BLaER1 treated with 17β-estradiol and CSF1 and Interleukin-3, amounts not matched to agents 10 nM and 100 nM (cell line): ENCODE measurements around the gene PRSS27.

Experiments
- H3K27ac ChIP-seq, 11 experiments: shearing (Covaris generic); formaldehyde crosslinking; 2 replicates each; pipeline ENCODE4 v1.8.1; 2022
- H3K27me3 ChIP-seq, 11 experiments: shearing (Covaris generic); formaldehyde crosslinking; 2 replicates each; pipeline ENCODE4 v1.8.1; 2022
- H3K36me3 ChIP-seq, 11 experiments: shearing (Covaris generic); formaldehyde crosslinking; 2 replicates each; pipeline ENCODE4 v1.8.1; 2022
- H3K4me1 ChIP-seq, 10 experiments: shearing (Covaris generic); formaldehyde crosslinking; 2 replicates each; pipeline ENCODE4 v1.8.1; 2022
- H3K4me2 ChIP-seq, 11 experiments: shearing (Covaris generic); formaldehyde crosslinking; 2 replicates each; pipeline ENCODE4 v1.8.1; 2022
- H3K4me3 ChIP-seq, 10 experiments: shearing (Covaris generic); formaldehyde crosslinking; 2 replicates each; pipeline ENCODE4 v1.8.1; 2022
- H3K9ac ChIP-seq, 11 experiments: shearing (Covaris generic); formaldehyde crosslinking; 2 replicates each; pipeline ENCODE4 v1.8.1; 2022
- H3K9me3 ChIP-seq, 11 experiments: shearing (Covaris generic); formaldehyde crosslinking; replicated peaks in 1 of 11; 2 replicates each; pipeline ENCODE4 v1.8.1; 2022
- H4K20me1 ChIP-seq, 11 experiments: shearing (Covaris generic); formaldehyde crosslinking; 2 replicates each; pipeline ENCODE4 v1.8.1; 2022
- Cebpa-rat ChIP-seq, 11 experiments: shearing (Covaris generic); IDR thresholded peaks; 2 replicates each; pipeline ENCODE4 v1.8.1; 2022

Gene PRSS27

GRCh38 chr16:2765462-2766404 lies 45.7 kb upstream of the PRSS27 start:
- Histone ChIP-seq H4K20me1 (peaks cover 100% of the 10 kb centered on the region in 11 experiments), H3K4me2 (no peak overlapping the region), H3K9ac (peak overlapping the region in 3 of 11 experiments; percentile 15 to 52 (median 24); a peak in 4 of 22 replicates), H3K27ac (no peak overlapping the region), H3K9me3 (no peaks in the 10 kb centered on the region; a peak in 2 of 22 replicates), H3K36me3 (peaks cover 100% of the 10 kb centered on the region in 11 experiments), H3K4me3 (no peak overlapping the region), H3K4me1 (peaks cover 30 to 51% (median 38%) of the 10 kb centered on the region in 10 experiments), H3K27me3 (no peaks in the 10 kb centered on the region)
- TF ChIP-seq Cebpa-rat (IDR thresholded peaks at IDR 0.05): no peak

- Histone ChIP-seq H3K4me3 (no peak overlapping the region), H3K36me3 (peaks cover 100% of the 10 kb centered on the region in 11 experiments), H3K4me1 (peaks cover 30 to 41% (median 34%) of the 10 kb centered on the region in 10 experiments), H3K4me2 (no peak overlapping the region), H3K9me3 (no peaks in the 10 kb centered on the region; a peak in 2 of 22 replicates), H3K9ac (no peak overlapping the region), H3K27ac (no peak overlapping the region), H4K20me1 (peaks cover 100% of the 10 kb centered on the region in 11 experiments), H3K27me3 (no peaks in the 10 kb centered on the region)
- no peak for TF ChIP-seq Cebpa-rat (IDR thresholded peaks at IDR 0.05)
Measured at GRCh38 chr16:2764718-2765117, 44.7 kb upstream of the PRSS27 start.

- H3K36me3 ChIP-seq: peaks cover 100% of the 10 kb centered on the region in 11 experiments
- no peak overlapping the region for H3K4me2 ChIP-seq
- H3K4me1 ChIP-seq: peaks cover 15 to 26% (median 19%) of the 10 kb centered on the region in 10 experiments
- no peak overlapping the region for H3K9ac ChIP-seq
- no peak overlapping the region for H3K4me3 ChIP-seq
- no peaks in the 10 kb centered on the region; a peak in 2 of 22 replicates for H3K9me3 ChIP-seq
- peaks cover 100% of the 10 kb centered on the region in 11 experiments for H4K20me1 ChIP-seq
- H3K27ac ChIP-seq: no peak overlapping the region
- TF ChIP-seq Cebpa-rat (IDR thresholded peaks at IDR 0.05): no peak
- H3K27me3 ChIP-seq: no peaks in the 10 kb centered on the region
Measured at GRCh38 chr16:2763173-2763572, 43.1 kb upstream of the PRSS27 start.

GRCh38 chr16:2762711-2763110 lies 42.7 kb upstream of the PRSS27 start:
- Histone ChIP-seq H3K9me3 (no peaks in the 10 kb centered on the region; a peak in 2 of 22 replicates), H3K9ac (no peak overlapping the region), H3K4me2 (no peak overlapping the region), H3K36me3 (peaks cover 100% of the 10 kb centered on the region in 11 experiments), H3K4me3 (no peak overlapping the region), H3K27ac (no peak overlapping the region), H3K4me1 (peaks cover 10 to 21% (median 14%) of the 10 kb centered on the region in 10 experiments), H4K20me1 (peaks cover 100% of the 10 kb centered on the region in 11 experiments), H3K27me3 (no peaks in the 10 kb centered on the region)
- no peak for TF ChIP-seq Cebpa-rat (IDR thresholded peaks at IDR 0.05)

- no peak overlapping the region for H3K4me3 ChIP-seq
- no peak overlapping the region for H3K27ac ChIP-seq
- H3K4me1 ChIP-seq: peaks cover 4 to 21% (median 12%) of the 10 kb centered on the region in 10 experiments; a peak in 19 of 20 replicates
- no peak overlapping the region for H3K4me2 ChIP-seq
- peaks cover 100% of the 10 kb centered on the region in 11 experiments for H3K36me3 ChIP-seq
- peaks cover 100% of the 10 kb centered on the region in 11 experiments for H4K20me1 ChIP-seq
- H3K27me3 ChIP-seq: no peaks in the 10 kb centered on the region
- TF ChIP-seq Cebpa-rat (IDR thresholded peaks at IDR 0.05): no peak
- H3K9ac ChIP-seq: no peak overlapping the region
- no peaks in the 10 kb centered on the region; a peak in 2 of 22 replicates for H3K9me3 ChIP-seq
Measured at GRCh38 chr16:2761886-2762583, 42.0 kb upstream of the PRSS27 start.

- Histone ChIP-seq H3K9me3 (no peaks in the 10 kb centered on the region; a peak in 2 of 22 replicates), H3K4me1 (peaks cover 0 to 21% (median 8%) of the 10 kb centered on the region in 10 experiments; a peak in 16 of 20 replicates), H3K27me3 (no peaks in the 10 kb centered on the region), H3K4me3 (no peak overlapping the region), H3K27ac (no peak overlapping the region), H3K36me3 (peaks cover 100% of the 10 kb centered on the region in 11 experiments), H3K9ac (no peak overlapping the region), H3K4me2 (no peak overlapping the region), H4K20me1 (peaks cover 100% of the 10 kb centered on the region in 11 experiments)
- TF ChIP-seq Cebpa-rat (IDR thresholded peaks at IDR 0.05): no peak
Measured at GRCh38 chr16:2761472-2761871, 41.4 kb upstream of the PRSS27 start.

- Histone ChIP-seq H3K27me3 (no peaks in the 10 kb centered on the region), H3K4me2 (peak overlapping the region in 1 of 11 experiments; percentile 99; a peak in 1 of 22 replicates), H3K4me1 (peaks cover 18 to 41% (median 26%) of the 10 kb centered on the region in 10 experiments), H3K36me3 (peaks cover 75 to 92% (median 86%) of the 10 kb centered on the region in 11 experiments), H3K9ac (no peak overlapping the region; a peak in 1 of 22 replicates), H3K4me3 (no peak overlapping the region), H3K27ac (no peak overlapping the region), H3K9me3 (no peaks in the 10 kb centered on the region; a peak in 2 of 22 replicates), H4K20me1 (peaks cover 94 to 95% (median 95%) of the 10 kb centered on the region in 11 experiments)
- no peak for TF ChIP-seq Cebpa-rat (IDR thresholded peaks at IDR 0.05)
Measured at GRCh38 chr16:2757344-2757743, 37.3 kb upstream of the PRSS27 start.

- TF ChIP-seq Cebpa-rat (IDR thresholded peaks at IDR 0.05): no peak
- H3K4me3 ChIP-seq: no peak overlapping the region
- peaks cover 23 to 46% (median 31%) of the 10 kb centered on the region in 10 experiments for H3K4me1 ChIP-seq
- H3K27me3 ChIP-seq: no peaks in the 10 kb centered on the region
- no peaks in the 10 kb centered on the region; a peak in 2 of 22 replicates for H3K9me3 ChIP-seq
- peaks cover 66 to 83% (median 77%) of the 10 kb centered on the region in 11 experiments for H3K36me3 ChIP-seq
- peaks cover 85 to 86% (median 86%) of the 10 kb centered on the region in 11 experiments for H4K20me1 ChIP-seq
- peak overlapping the region in 6 of 11 experiments; percentile 11 to 100 (median 98); a peak in 7 of 22 replicates for H3K9ac ChIP-seq
- H3K27ac ChIP-seq: peak overlapping the region in 1 of 11 experiments; percentile 21; a peak in 1 of 22 replicates
- peak overlapping the region in 10 of 11 experiments; percentile 12 to 99 (median 93); a peak in 11 of 22 replicates for H3K4me2 ChIP-seq
Measured at GRCh38 chr16:2756288-2757015, 36.4 kb upstream of the PRSS27 start.
